ENCODE results near the gene SOAT1. TPM values are rescaled to one million over a fixed set of nuclear protein-coding genes. Genes with fewer than 3 reads are reported as not detected.
A peak's percentile ranks its signal among the peaks of the same experiment; 100 is the strongest.

Gene SOAT1
- total and polyA plus RNA-seq, 2 of the 4 experiments (the other 2 are of a cell fraction): 19.5 to 19.8 TPM

GRCh38 chr1:179366093-179366800 is 72.7 kb downstream of the SOAT1 start (continued):
- TF ChIP-seq CEBPB (IDR thresholded peaks at IDR 0.05; ENCODE audit: low read depth, low read length): no peak
- TF ChIP-seq CHD1 (IDR thresholded peaks at IDR 0.05; ENCODE audit: low read depth, low read length): no peak

GRCh38 chr1:179369751-179370341 is 76.2 kb downstream of the SOAT1 start:
- no peak overlapping the region for H3K23ac ChIP-seq (ENCODE audit: low read depth, low read length)
- H3K27ac ChIP-seq (ENCODE audit: insufficient read depth, low read length): no peak overlapping the region
- BruUV-seq (replicated peaks): no TSS peak
- no peak overlapping the region for H2BK120ac ChIP-seq (ENCODE audit: low read depth, low read length)
- H2AK5ac ChIP-seq (ENCODE audit: low read depth, low read length): no peak overlapping the region
- H4K91ac ChIP-seq (ENCODE audit: insufficient read depth, low read depth, low read length): no peak overlapping the region
- POLR2A ChIA-PET (ENCODE audit: unreplicated experiment): no interaction called here
- H2AK9ac ChIP-seq (replicated peaks; ENCODE audit: low read depth, low read length, poor library complexity): no peak overlapping the region
- DNase-seq (peak; percentile 77), ATAC-seq (ENCODE audit: low read depth) (peak; percentile 48)
- intact Hi-C loops (cut with micrococcal nuclease): loop anchor here (1.0 to 5.0 kb wide), 6 partner anchors 119 to 1073 kb away; no protein-coding TSS in a partner anchor
- H3K27me3 ChIP-seq (ENCODE audit: control insufficient read depth, insufficient read depth, low read length): peaks cover 2% of the 10 kb centered on the region
- H2BK5ac ChIP-seq (ENCODE audit: low read depth, low read length, poor library complexity, severe bottlenecking): no peak overlapping the region
- H3K14ac ChIP-seq (replicated peaks; ENCODE audit: low read depth, low read length): no peak overlapping the region
- no peaks in the 10 kb centered on the region for H3K36me3 ChIP-seq (ENCODE audit: control insufficient read depth, insufficient read depth, low read length)
- no peak overlapping the region for H2AFZ ChIP-seq (replicated peaks; ENCODE audit: low read length, poor library complexity)
- dilution Hi-C loops (cut with HindIII; ENCODE audit: low sequenced_read_pairs, unreplicated experiment): no loop called here
- in situ Hi-C loops (cut with MboI; ENCODE audit: low sequenced_read_pairs): loop anchor here (5.0 to 10.0 kb wide), 3 partner anchors 118 to 835 kb away; no protein-coding TSS in a partner anchor
- CTCF ChIA-PET: interaction anchor here (1.1 to 1.6 kb wide), 2 partner anchors 118 to 122 kb away, joined by 5 to 6 read pairs; no protein-coding TSS in a partner anchor
- no peak overlapping the region for H4K5ac ChIP-seq (ENCODE audit: low read depth, low read length)
- H2BK20ac ChIP-seq (ENCODE audit: low read depth, low read length): no peak overlapping the region
- H3K4me3 ChIP-seq (ENCODE audit: insufficient read depth, low read depth, low read length): no peak overlapping the region
- no peaks in the 10 kb centered on the region for H3K9me1 ChIP-seq (ENCODE audit: insufficient read depth, low read length)
- no peak overlapping the region for H3K4me2 ChIP-seq (ENCODE audit: low read depth, low read length)
- H3K9ac ChIP-seq (ENCODE audit: low read depth, low read length): no peak overlapping the region
- no peaks in the 10 kb centered on the region for H3K9me3 ChIP-seq (ENCODE audit: control insufficient read depth, insufficient read depth, low read length)
- H4K20me1 ChIP-seq (ENCODE audit: insufficient read depth, low read length): no peaks in the 10 kb centered on the region
- H2BK15ac ChIP-seq (ENCODE audit: low read depth, low read length): no peak overlapping the region
- H4K8ac ChIP-seq (ENCODE audit: low read depth in 2 of 2, low read length in 2 of 2): no peak overlapping the region
- no peaks in the 10 kb centered on the region for H3K4me1 ChIP-seq (ENCODE audit: control insufficient read depth, insufficient read depth, low read length)
- no CpG with 5 or more reads among the region's 4 CpGs for WGBS, 2 experiments (ENCODE audit: extremely low coverage in 2 of 2, insufficient read length in 1 of 2)
- H3K18ac ChIP-seq (ENCODE audit: low read depth, low read length): no peak overlapping the region
- no peak overlapping the region for H3K56ac ChIP-seq (ENCODE audit: extremely low read depth, insufficient read depth, low read length)
- no peaks in the 10 kb centered on the region for H3K79me1 ChIP-seq (ENCODE audit: low read depth in 1 of 2, low read length in 2 of 2)
- no peak overlapping the region for H3K4ac ChIP-seq (ENCODE audit: low read depth, low read length)
- TF ChIP-seq SMC3 (IDR thresholded peaks at IDR 0.05; ENCODE audit: low read depth, low read length): peak; percentile 83
- TF ChIP-seq CEBPB (IDR thresholded peaks at IDR 0.05; ENCODE audit: low read depth, low read length): no peak
- no peak for TF ChIP-seq MAZ (IDR thresholded peaks at IDR 0.05; ENCODE audit: borderline replicate concordance, low read depth, low read length)
- no peak for TF ChIP-seq ELK1 (IDR thresholded peaks at IDR 0.05; ENCODE audit: borderline replicate concordance, low read depth, low read length)
- TF ChIP-seq RFX5 (IDR thresholded peaks at IDR 0.05; ENCODE audit: low read depth, low read length): no peak
- TF ChIP-seq RAD21 (IDR thresholded peaks at IDR 0.05; ENCODE audit: low read length): peak; percentile 77
- no peak for TF ChIP-seq MXI1 (IDR thresholded peaks at IDR 0.05; ENCODE audit: borderline replicate concordance, low read depth, low read length)
- no peak for TF ChIP-seq POLR2A (IDR thresholded peaks at IDR 0.05; ENCODE audit: low read depth, low read length)
- TF ChIP-seq FOS (IDR thresholded peaks at IDR 0.05; ENCODE audit: low read depth, low read length): no peak
- peak; percentile 75 for TF ChIP-seq CTCF (conservative IDR thresholded peaks at IDR 0.05; ENCODE audit: low read depth, low read length)
- TF ChIP-seq RCOR1 (IDR thresholded peaks at IDR 0.05; ENCODE audit: insufficient replicate concordance, low read length): no peak
